HG03139 (cell line): Measurements from ENCODE around the gene ADCYAP1R1.

ENCODE experiments used
- ATAC-seq: cut with Tn5 transposase; IDR thresholded peaks from one replicate; pipeline ENCODE4 v1.9.1; 2021; ENCODE audit not compliant: unreplicated experiment

ADCYAP1R1 gene

DNA sequence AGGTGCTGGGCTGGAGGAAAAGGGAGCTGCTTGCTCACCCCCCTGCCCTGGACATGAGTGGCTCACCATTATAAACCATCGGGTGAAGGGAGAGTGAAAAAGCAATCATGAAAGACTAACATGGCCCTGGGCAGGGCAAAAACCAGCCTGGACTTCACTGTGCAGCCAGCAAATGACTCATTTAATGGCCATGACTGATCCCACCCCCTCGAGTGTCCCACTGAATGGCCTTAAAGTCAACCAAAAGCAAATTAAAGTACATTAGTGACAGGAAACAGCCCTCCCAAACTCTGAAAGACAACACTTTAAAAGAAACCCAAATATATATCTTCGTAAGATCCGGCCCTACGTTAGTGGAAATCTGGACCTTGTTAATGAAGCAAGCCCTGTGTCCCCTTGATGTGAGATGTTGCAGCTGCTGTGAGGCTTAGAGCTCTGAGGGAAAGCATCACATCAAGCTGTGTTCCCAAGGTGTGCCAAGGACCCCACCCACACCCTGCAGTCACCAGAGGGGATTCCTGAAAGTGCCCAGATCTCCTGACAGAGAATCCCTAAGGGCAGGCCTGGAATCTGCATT lies 31.2 kb downstream of the ADCYAP1R1 start:
- no peak for ATAC-seq

DNA sequence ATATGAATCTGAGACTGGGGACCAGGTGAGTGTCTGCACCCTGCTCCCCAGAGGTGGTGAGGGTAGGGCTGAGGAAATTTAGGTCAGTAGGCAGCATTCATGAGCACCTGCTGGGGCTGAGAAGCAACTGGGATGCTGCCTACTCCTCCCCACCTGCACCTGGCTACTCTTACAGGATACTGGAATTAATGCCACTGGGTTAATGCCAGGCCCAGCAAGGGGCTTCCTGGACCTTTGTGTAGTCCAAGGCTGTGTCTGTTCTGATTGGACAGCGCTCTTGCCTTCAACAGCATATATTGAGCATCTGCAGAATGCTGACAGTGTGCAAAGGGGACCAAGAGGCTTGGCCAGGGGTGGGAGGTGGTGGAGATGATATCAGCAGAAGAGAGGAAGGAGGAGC lies 32.1 kb downstream of the ADCYAP1R1 start:
- no peak for ATAC-seq

DNA sequence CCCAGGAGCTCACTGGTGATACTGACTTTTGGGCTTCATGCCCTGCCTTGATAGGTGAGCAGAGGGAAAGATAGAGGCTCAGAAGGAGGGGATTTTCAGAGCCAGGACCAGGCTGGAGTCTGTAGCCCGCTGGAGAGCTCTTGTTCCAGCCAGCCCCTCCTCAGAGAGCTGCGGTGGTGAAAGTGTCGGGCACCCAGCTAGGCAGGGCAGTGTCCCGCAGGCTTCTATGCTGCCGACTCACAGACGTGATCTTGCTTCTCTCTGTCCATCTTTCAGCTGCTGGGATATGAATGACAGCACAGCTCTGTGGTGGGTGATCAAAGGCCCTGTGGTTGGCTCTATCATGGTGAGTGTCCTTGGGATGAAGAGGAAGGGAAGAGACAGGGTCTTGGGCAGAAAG lies 35.2 kb downstream of the ADCYAP1R1 start:
- ATAC-seq: no peak

DNA sequence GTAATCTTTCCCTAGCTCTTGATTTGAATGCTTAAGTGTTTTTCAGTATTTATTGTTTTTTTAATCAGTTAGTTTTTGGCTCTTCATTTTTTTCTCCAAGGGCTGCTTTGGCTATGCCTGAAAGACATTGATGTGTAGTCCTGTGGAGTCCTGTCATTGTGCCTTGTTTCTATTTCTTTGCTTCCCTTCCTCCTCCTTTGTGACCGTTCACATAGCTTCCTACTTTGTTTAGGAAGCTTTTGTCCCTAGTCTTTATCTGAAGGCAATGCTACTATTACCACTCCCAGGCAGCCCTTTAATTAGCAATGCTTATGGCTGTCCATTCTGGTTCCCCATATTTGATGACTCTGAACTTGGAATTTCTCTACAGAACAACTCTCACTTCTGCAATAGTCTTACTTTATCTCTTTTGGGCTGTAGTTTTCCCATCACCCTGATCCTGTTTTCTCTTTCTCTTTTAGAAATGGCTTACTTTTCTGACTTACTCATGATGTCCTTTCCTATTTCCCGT lies 39.9 kb downstream of the ADCYAP1R1 start:
- ATAC-seq: no peak

DNA sequence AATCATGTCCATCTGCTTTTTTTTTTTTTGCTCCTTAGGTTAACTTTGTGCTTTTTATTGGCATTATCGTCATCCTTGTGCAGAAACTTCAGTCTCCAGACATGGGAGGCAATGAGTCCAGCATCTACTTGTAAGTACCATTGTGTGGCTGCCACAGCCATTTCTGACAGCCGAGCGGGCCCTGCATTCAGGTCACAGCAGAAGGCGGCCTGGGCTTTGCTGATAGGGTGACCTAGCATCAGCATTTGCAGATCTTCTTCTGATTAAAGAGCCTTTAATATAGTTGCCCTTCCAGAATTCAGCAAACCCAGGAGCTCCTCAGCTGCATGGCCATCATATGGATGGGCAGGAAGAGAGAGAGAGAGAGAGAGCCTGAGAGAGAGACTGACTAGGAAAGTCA lies 40.5 kb downstream of the ADCYAP1R1 start:
- ATAC-seq: no peak

DNA sequence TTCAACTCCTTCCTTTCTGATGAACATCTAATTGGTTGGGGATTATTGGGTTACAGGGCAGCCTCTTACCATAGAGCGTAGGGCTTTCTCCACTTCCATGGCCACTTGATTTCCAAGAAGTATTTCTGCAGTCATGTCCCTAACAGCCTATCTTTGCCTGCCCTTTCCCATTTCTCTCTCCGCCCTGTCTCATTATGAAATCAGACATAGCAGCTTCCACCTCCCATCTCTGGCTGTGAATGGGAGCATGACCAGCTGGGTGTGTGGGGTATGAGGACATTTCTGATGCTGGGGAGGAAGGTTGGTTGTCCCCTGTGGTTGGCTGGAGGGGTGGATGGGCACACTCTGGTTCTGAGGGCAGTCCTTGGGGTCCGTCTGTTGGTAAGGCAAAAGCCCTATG lies 41.2 kb downstream of the ADCYAP1R1 start:
- no peak for ATAC-seq

DNA sequence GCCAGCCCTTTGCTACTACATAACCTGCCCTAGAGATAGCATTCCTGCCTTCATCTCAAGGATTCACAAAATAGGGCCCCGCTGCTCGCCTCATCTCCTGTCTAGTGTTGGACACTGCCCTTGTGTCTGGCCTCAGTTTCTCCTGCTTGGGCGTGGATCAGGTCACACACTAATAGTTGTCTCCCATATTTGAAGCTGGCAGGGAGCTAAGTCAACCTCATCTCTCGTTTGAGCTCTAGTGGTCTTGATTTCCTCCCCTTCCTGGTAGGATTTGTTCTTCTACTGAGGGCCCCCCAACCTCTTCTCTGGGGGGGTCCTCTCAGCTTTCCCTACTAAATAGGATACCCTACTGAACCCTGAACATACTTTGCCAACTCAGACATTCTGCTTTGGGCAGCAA lies 42.2 kb downstream of the ADCYAP1R1 start:
- no peak for ATAC-seq

DNA sequence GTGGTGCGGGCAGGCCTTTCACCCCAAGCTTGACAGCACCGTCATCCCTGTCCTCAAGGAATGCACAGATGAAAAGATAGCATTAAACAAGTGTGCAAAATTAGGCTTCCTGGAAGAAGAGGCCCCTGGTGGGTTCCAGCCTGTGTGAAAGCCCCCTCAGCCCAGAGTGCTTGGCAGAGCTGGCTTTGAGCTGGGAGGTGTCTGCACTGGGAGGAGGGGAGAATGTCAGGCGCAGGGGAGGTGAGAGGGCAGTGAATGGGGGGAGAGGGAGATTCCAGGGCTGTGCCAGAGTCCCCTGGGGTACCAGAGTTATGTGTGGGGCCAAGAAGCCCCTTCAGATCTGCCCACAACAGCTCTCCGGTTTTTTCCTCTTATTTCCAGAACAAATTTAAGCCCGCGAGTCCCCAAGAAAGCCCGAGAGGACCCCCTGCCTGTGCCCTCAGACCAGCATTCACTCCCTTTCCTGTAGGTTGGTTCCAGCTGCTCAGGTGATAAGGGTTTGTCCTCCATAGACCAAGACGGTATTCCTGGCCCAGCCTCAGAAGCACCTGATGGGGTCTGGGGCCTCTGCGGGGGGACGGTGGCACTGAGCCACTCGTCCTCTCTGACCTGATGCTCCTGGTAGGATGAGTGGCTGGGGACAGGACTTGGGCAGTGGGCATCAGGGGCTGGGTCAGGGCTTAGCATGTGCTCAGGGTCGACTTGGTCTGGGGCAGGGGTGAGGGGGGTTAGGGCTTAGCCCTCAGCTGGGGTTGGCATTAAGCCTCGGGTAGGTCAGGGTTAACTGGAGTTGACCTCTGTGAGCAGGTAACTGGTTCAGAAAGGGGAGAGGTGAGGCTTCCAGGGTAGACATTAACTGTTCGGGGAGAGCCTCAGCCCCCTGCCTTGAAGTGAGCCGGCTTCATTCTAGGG lies 43.4 kb downstream of the ADCYAP1R1 start:
- ATAC-seq: no peak

DNA sequence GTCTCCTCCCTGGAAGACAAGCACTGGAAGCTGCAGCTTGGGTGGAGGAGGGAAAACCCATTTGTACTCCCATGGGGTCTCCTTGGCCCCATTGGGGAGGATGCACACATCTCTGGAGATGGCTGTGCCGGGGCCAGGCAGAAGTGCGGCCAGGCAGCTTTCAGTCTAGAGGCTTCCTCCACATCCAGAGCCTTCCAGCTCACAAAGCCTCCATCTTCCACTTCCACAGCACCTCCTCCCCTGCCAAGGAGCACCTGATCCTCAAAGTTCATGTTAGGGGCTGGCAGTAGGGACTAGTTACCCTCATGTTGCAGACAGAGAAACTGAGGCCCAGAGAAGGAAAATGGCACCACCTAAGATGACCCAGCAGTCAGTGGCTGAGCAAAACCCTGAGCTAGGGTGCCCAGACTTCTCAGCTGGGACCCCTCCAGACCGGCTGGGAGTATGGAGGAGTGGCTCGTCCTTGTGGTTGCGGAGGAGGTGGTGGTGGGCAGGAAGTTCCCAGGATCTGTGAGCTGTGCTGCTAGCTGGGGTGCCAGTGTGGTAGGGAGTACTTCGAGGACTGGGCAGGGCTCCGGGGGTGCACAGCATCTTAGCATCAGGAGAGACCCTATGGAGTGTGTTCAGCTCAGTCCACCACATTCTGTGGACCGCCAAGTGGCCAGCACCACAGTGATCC lies 44.2 kb downstream of the ADCYAP1R1 start:
- no peak for ATAC-seq

DNA sequence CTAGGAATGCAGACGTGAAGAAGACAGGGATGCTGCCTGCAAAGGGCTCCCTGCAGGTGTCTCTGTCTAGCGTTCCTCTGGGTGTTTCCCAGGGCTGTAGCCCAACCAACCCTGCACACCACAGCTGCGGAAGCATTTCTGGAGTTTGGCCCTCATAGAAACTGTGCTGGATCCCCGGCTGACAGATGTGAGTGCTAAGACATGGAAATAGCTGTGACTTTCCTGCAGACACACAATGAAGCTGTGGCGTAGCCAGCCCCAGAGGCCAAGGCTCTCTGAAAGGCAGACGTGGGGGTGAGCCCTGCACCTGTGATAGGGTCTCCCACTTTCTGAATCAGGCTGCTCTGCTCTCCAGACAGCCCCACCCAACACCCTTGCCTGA lies 44.8 kb downstream of the ADCYAP1R1 start:
- no peak for ATAC-seq

DNA sequence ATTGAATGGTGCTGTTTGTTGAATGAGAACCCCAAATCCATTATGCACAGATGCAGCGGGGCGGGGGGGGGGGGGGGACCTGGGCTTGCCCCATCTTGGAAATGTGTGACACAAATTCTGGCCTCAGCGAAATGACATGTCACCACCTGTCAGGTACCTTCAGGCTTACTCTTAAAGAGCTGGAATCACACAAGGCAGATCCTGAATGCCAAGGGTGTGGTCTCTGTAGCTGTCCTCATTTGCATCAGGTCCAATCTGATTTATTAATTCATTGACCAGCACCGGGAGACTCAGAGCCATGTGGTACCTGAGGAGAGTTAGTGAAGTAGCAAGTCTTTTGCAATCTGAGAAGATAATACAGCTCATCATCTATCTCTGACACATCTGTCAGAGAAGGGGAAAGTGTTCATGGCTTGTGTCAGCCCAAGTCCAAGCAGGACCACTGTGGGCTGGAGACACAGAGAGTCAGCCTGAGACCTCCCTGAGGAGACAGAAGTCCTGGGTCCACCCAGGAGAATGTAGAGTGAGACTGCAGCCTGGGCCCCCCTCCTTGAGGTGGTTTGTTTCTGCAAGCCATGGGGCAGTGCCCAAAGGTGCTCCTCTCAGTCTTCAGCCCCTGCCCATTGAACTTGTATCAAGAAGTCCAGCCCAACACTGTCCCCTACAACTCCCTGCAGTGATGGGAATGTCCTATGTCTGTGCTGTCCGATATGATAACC lies 46.7 kb downstream of the ADCYAP1R1 start:
- ATAC-seq: no peak

DNA sequence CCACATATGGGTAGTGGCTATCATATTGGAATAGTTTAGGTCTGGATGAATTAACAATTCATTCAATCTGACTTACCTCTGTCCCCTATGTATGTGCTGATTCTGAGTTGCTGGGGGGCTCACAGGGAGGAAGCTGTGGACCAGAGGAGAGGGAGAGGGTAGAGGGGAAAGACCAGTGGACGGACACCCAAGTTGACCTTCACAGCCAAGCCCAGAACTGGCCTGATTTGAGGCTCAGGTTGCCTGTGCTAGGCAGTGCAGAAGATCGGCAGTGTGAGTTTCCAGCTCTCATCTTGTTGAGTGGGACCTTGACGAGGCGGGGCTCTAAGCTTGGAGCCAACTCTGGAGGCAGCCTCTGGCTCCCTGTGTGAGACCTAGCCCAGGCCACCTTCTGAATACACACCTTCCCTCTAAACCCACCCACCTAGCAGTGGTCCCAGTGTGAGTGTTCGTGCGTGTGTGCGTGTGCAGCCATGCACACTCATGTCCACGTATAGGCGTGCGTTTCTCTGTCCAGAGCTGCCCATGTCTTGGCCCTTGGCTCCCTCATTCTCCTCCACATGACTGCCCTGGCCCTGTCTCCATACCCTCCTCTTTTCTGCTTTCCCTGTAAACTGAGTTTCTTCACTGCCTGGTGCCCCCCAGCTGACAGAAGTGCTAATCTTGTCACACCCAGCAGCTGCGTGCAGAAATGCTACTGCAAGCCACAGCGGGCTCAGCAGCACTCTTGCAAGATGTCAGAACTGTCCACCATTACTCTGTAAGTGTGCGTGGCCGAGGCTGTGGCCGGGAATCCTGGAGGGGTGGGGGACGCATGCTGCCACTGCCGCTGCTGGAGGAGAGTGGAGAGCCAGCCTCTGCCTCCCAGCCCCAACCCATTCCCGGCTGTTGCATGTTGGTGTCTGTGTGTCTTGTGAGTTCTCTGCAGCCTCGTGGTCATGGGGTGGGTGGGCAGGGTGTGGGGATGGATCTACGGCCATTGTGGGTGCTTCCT lies 47.6 kb downstream of the ADCYAP1R1 start:
- ATAC-seq: no peak

DNA sequence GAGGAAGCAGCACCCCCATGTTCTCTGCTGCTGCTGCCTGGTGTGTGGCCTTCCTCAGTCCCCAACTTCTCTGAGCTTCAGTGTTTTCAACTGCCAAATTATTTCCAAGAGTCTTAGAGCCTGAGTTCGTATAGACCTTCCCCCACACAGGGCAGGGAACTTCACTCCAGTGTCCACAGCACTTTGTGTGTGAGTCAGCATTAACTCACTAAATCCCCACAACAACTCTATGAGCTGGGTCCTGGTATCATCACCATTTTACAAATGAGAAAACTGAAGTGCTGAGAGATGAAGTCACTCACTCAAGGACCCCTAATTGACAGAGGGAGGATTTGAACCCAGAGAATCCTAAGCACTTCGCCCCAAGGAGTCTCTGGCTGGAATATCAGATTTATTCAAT lies 48.3 kb downstream of the ADCYAP1R1 start:
- ATAC-seq: no peak

DNA sequence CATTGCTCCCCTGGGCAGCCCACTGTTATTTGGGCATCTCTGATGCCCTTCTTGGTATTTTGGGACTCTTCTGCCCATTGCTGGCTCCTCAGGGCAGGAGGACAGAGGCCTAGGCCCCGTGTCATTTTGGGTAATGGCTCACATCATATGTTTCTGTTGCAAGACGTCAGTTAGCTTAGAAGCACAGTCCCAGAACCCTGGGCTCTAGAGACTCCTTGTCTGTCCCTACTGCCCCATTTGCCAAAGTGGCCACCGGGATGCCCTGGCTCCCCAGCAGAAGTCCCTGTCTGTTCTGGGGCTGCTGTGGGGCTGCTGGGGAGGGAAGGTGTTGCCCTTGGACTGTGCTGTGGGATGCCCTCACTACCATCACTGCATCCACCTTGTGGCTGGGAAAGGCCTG lies 48.8 kb downstream of the ADCYAP1R1 start:
- ATAC-seq: no peak

DNA sequence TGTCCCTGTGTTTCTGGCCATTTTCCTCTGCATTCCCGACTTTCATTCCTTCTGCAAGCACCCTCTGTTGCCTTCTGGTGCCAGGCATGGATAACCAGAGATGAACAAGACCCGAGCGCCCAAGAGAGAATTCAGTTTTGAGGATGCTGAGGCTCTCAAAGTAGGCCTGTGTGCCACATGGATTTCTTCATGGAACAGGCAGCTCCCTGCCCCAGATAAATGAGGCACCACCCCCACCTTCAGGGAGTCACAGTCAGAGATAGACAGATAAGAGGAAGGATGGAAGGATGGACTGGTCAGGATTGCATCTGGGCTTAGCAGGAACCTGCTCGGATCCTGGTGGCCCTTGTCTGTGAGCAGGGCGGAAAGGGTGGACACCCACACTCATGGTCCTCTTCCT lies 49.4 kb downstream of the ADCYAP1R1 start:
- ATAC-seq: no peak

DNA sequence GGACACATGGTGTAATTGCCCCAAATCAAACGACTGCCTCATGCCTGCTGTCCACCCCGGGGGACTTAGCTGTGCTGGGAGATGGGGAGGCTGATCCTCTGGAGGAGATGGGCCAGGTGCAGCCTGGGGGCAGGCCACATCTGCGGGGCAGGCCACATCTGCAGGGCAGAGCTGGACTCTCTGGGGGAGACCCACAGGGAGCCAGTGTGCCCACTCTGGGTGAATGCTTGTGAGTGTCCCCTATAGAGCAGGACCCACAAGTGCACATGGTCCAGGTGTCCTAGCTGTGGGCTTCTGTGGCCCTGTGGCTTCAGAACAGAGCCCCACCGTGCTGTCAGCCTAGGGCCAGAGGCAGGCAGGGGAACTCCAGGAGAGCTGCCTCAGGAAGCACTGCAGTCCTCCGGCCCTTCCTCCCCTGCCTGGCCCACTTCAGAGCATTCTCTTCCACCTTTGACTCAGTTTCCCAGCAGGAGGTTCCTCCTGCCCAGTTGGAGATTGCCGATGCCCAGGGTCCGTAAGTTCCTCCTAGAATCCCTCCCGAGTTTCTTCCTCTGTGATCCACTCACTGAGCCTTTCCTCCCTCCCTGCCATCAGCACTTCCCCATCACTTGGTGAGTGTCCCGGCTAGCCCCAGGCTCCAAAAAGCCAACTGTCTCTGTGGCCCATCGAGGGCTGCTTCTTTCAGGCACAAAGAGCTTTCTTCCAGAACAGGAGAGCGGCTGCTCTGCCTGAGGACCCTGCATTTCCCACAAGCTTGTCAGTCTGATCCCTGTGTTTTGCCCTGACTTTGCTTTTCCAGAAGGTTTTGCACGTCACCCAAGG lies 50.3 kb downstream of the ADCYAP1R1 start:
- ATAC-seq: no peak

DNA sequence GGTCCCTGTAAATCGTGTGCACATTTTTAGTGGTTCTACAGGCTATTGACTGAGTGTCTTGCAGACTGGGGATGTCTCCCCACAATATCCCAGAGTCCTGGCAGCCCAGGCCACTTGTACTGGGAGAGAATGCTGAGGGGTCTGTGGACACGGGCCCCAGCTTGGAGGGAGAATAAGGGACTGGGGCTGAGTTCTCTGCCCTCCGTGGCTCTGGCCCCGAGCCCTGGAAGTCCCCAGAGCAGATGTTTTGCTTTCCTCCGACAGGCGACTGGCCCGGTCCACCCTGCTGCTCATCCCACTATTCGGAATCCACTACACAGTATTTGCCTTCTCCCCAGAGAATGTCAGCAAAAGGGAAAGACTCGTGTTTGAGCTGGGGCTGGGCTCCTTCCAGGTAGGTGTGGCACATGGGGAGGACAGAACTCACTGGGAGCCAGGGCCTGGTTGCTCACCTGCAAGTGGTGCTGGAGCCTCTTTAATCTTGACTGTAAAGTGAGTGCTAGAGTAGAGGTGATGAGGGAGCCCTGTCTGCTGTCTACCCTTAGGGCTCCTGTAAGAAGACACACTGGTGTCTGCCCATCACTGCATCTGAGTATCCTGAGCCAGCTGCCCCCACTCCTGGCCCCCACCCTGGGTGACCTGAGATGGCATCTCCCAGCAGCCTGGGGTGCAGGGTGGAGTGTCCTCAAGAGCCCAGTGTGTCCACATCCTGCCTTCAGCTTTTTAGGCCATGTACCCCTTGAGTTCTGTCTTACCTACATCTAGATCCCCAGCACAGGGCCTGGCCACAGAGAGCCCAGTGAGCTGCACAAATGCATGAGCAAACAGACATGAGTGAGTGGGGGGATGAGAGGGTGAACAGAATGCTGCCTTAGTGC lies 51.1 kb downstream of the ADCYAP1R1 start:
- no peak for ATAC-seq
